ENCODE data around the gene PREX1.

DNA sequence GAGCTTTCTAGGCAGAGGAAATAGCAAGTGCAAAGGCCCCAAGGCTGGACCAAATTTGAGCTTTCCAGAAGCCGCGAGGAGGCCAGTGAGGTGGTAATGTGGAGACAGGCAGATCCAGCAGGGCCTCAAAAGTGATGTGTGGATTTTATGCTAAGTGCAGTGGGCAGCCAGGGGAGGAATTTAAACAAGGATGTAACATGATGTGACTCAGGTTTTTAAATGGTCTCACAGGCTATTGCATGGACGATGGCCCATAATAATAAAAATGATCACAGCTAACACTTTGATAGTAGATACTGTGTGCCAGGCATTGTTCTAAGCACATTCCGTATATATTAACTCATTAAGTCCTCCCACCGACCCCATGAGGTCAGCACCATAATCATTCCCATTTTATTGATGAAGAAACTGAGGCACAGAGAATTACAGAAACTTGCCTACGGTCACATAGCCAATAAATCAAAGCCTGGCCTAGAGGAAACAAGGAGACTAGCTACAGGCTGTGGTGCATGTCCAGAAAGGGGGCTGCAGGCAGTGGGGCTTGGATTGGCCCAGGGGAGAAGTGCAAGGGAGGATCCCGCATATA is 18.0 kb upstream of the PREX1 start:
- TF ChIP-seq, protein P1, sequence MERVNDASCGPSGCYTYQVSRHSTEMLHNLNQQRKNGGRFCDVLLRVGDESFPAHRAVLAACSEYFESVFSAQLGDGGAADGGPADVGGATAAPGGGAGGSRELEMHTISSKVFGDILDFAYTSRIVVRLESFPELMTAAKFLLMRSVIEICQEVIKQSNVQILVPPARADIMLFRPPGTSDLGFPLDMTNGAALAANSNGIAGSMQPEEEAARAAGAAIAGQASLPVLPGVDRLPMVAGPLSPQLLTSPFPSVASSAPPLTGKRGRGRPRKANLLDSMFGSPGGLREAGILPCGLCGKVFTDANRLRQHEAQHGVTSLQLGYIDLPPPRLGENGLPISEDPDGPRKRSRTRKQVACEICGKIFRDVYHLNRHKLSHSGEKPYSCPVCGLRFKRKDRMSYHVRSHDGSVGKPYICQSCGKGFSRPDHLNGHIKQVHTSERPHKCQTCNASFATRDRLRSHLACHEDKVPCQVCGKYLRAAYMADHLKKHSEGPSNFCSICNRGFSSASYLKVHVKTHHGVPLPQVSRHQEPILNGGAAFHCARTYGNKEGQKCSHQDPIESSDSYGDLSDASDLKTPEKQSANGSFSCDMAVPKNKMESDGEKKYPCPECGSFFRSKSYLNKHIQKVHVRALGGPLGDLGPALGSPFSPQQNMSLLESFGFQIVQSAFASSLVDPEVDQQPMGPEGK (CRISPR knock-in tag; IDR thresholded peaks at IDR 0.05; ENCODE audit: borderline replicate concordance) = no peak
- TF ChIP-seq ZFP3 (CRISPR knock-in tag; IDR thresholded peaks at IDR 0.05) = no peak
- TF ChIP-seq ARNTL (CRISPR knock-in tag; IDR thresholded peaks at IDR 0.05; ENCODE audit: borderline replicate concordance, low read depth) = no peak
- no peak for TF ChIP-seq ZNF8 (CRISPR knock-in tag; IDR thresholded peaks at IDR 0.05)
